CD4-positive, alpha-beta T cell treated with Interferon gamma for 1 hour (primary cell): ENCODE results near the gene NTRK1.

ENCODE experiments used
- DNase-seq: peaks from one replicate; pipeline ENCODE4 v3.0.0-alpha.2; 2020

Gene NTRK1

DNA sequence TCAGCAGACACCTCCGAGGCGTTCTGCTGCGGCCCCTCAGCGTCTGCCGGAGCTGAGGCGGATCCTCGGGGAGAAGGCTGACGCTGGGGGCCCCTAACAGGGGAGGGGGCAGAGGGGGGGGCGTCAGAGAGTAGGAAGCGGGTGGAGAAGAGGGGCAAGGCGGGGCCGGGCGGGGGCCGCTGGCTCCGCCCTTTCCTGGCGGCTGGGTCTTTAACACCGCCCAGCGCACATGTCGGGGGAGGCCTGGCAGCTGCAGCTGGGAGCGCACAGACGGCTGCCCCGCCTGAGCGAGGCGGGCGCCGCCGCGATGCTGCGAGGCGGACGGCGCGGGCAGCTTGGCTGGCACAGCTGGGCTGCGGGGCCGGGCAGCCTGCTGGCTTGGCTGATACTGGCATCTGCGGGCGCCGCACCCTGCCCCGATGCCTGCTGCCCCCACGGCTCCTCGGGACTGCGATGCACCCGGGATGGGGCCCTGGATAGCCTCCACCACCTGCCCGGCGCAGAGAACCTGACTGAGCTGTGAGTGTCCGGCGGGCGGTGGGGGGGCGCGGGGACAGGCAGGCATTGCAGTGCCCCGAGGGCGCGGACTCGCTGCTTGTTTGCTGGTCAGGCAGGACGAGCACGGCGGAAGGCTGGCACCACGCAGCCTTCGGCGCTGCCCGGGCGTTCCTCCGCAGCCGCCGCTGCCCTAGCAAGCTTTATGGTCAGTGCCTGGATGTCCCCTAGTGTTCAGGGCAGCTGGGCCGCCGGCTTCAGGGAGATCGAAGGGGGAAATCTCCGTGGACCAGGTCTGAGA lies at the start of gene NTRK1:
NTRK1 (plus strand) TSS at position 238 of the 796 bp plus-strand sequence; CDS start at position 308, 70 bp downstream.
- DNase-seq, result peak; percentile 57

DNA sequence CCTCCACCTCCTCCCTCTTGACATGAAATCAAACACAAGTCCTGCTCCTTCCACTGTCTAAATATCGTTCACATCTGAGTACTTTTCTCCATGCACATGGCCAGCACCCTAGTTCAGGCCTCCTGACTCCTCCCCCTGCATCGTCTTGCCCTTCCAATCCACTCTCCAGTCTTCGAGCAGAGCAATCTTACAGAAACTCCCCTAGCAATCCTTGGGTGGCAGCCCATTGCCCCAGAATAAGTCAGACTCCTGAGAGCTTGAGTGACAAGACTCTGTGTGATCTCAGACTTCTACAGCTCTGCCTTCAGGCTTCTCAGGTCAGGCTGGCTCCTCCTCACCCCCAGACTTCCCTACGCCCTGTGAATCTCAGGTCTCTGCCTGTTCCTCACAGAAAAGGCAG lies 49.5 kb upstream of the NTRK1 start:
- DNase-seq, result no peak

DNA sequence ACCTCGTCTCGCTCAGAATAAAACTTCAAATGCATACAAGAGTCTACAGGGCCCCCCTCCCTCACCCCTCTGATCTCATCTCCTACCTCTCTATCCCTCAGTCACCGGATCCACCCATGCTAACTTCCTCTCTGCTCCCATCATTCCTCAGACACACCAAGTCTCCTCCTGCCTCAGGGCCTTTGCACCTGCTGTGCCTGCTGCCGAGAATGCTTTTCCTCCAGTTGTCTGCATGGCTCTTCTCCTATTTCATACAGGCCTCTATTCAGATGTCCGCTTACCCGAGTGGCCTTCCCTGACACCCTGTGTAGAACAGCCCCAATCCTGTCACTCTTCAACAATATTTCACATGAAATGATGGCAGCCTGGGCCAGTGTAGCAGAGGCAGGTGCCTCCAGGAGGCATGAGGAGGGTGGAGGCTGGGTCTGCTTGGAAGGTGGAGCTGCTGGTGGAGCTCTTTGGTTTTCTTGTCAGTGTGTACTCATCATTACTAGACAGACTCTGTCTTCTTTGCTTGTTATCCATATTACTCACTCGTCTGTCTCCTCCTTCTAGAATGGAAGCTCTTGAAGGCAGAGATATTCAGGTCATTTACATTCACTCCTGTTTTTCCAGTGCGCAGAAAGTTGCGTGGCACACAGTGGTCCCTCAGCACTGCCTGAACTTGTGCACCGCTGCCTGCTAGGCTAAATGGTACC lies 48.2 kb upstream of the NTRK1 start:
- no peak for DNase-seq

DNA sequence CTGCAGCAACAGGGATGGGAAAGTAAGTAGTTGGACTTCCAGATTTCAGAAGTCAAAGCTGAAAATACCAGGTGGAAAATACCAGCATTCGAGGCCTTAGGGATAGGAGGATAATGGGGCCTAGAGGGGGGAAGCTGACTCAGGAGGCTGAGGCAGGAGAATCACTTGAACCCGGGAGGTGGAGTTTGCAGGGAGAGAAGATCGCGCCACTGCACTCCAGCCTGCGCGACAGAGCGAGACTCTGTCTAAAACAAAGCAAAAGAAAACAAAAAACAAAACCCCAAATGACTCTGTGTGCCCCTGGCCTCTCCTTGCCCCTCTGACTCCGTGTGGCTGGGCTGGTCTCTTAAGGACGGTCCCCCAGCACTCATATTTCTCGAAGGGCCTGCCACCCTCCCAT lies 47.4 kb upstream of the NTRK1 start:
- no peak for DNase-seq

DNA sequence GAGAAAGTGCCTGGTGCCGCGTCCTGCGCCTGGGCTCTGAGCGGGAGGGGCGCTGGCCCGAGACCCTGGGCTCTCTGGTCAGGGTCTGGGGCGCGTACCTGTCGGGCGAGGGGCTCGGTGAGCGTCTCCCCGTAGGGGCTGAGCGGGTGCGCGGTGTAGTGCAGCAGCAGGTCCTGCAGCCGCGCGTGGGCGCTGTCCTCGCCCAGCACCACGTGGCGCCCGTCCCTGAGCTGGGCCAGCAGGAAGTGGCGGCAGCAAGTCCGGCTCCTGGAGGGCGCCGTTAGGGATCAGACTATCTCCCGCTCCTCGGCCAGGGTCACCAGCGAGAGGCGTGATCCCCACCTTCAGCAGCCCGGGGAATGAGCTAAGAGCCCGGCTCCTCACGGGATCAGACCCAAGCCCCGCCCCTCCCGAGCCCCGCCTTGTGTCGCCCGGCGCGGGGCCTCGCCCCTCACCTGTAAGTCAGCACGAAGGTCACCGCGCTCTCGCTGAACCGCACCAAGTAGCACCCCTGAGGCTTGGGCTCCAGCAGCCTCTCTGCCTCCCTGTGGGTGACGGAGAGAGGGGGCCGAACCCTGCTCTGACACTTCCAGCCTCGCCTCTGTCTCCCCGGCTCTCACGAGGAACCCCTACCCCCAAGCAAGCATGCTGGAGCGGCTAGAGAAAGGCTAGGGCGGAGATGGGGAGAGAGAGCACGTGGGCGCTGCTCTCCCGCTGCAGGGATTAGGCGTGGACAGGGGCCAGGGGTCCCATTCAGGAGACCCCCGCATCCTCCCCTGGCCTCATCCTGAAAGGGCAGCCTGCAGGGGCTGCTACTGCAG lies 46.7 kb upstream of the NTRK1 start:
- peak; percentile 65 for DNase-seq

- peak; percentile 25 for DNase-seq
These were observed 45.9 kb upstream of the NTRK1 start for GRCh38 chr1:156814571-156815260.

GRCh38 chr1:156815307-156815826 lies 45.3 kb upstream of the NTRK1 start:
- DNase-seq, result no peak

GRCh38 chr1:156815961-156816422 lies 44.7 kb upstream of the NTRK1 start:
- DNase-seq, result no peak

- DNase-seq, result peak; percentile 96
These were observed 43.9 kb upstream of the NTRK1 start, which contains the start of gene SH2D2A for GRCh38 chr1:156816561-156817328. Gene SH2D2A, minus strand, starts transcription at chr1:156816848. Its CDS starts 140 bp downstream, at chr1:156816708.

- DNase-seq, result no peak
These were observed 38.9 kb upstream of the NTRK1 start for GRCh38 chr1:156821801-156822200.

DNA sequence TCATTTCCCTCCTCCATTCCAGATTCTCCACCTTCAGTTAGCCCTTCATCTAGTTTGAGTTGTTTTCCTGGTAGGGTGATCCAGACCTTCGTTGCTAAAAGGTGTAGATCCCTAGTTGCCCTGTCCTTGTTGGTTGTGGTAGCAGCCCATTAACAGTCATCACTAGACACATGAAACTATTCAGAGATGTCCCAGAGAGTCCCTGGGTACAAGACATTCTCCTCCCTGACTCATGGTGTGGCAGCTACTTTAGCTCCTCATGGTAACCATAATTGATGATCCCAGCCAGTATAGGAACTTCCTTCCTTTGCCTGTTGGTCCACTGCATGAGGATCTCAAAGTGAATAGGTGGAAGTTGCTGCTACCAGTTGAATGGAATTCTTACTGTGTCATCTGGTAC lies 38.0 kb upstream of the NTRK1 start:
- no peak for DNase-seq

DNA sequence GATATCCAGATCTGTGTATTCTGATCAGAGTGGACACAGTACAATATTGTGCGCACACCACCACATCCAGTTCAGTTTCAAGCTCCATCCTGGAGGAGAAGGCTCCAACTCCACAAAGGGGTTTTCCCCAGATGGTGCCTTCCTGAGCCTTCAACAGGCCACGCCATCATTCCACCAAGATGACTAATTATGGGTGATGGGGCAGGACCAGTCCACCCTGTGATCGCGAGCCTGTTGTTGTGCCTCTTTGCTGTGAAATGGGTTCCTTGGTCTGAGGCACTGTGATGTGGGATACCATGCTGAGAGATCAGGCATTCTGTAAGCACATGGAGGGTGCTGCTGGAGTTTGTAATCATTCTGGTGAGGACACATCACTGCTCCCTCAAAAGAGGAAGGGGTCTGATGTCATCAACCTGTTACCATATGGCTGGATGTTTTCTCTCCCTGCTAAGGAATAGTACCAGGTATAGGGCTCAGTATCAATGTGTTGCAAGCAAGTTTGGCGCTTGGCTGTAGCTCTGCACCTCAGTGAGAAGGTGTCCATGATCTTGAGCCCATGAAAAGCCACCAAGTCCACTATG lies 37.4 kb upstream of the NTRK1 start:
- no peak for DNase-seq

GRCh38 chr1:156826630-156827029 lies 34.0 kb upstream of the NTRK1 start:
- no peak for DNase-seq

- no peak for DNase-seq
These were observed 32.1 kb upstream of the NTRK1 start for GRCh38 chr1:156828400-156829124.

GRCh38 chr1:156832434-156832833 lies 28.2 kb upstream of the NTRK1 start:
- DNase-seq, result no peak

DNA sequence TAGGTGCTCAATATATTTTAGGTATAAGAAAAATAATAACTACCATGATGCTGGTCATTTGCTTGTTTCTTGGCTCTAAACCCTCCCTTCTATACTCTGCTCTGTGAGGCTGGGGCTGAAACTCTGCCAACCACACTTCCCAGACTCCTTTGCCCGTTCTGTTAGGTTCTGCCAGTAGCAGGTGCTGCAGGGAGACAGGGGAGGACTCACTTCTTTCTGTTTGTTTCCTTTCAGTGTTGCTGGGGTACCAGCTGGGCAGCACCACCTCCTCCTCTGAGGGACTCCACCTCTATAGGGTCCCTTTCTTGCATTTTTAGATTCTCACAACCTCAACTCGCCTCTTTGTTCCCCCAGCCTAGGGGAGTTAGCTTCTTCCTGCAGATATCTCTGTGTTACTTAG lies 27.1 kb upstream of the NTRK1 start:
- no peak for DNase-seq

DNA sequence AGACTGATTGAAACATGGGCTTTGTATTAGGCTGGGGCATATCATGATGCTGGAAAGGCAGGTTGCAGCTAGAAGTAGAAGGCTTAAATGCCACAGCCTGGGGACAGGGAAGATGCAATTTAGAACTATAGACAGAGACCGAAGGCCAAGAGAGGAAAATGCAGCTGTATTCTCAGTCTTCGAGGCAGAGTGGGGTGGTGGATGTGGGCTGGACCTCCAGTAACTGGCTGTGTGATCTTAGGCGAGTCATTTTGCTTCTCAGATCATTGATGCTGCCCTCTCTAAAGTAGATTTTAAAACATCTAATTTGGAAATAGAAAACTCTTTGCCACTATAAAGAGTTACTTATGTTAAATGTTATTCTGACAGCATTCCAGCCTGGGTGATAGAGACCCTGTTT lies 26.3 kb upstream of the NTRK1 start:
- no peak for DNase-seq

- peak; percentile 25 for DNase-seq
These were observed 24.5 kb upstream of the NTRK1 start for GRCh38 chr1:156836041-156836654.

GRCh38 chr1:156836892-156837291 lies 23.8 kb upstream of the NTRK1 start:
- no peak for DNase-seq

DNA sequence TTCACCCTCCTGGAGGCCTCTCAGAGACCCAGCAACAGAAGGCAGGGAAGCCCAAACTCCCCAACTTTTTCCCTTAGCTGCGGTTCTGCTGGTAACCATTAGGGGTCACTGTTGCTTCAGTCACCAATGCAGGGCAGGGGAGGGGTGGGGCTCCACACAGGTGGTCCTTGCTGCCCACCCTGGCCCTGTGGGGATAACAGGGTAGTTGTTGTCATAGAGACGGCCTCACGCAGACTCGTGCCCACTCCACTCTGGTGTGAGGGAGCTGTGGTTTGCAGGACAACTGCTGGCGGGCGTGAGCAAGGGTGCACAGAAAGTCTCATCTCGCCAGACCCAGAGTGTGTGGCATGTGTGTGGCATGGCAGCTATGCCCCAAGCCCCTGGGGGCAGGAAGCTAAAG lies 21.7 kb upstream of the NTRK1 start:
- peak; percentile 35 for DNase-seq
